Spleen (tissue), 11 donors: ENCODE results near the gene TOMT. TPM values are rescaled to one million over a fixed set of nuclear protein-coding genes. Genes with fewer than 3 reads are reported as not detected.

Source experiments
- DNase-seq: peaks from one replicate; pipeline ENCODE4 v3.0.0-alpha.2; 2020
- H3K27ac ChIP-seq, 8 donors: fragments of 200-600 bp; sonication (generic) in 7 of 8; 1 replicate in 4 of 8; 2 replicates in 4 of 8; pipeline versions ENCODE4 v1.5.0 to v1.8.0; 2016 to 2021; ENCODE audit warnings: inconsistent platforms in 4 of 8, mild to moderate bottlenecking in 4 of 8, moderate library complexity in 1 of 8
- H3K27me3 ChIP-seq, 7 donors: fragments of 200-600 bp; sonication (generic) in 6 of 7; replicated peaks in 1 of 7; 1 replicate in 4 of 7; 2 replicates in 3 of 7; pipeline versions ENCODE4 v1.5.0 to v1.8.0; 2016 to 2021; ENCODE audit warnings: inconsistent platforms in 3 of 7, mild to moderate bottlenecking in 1 of 7
- H3K36me3 ChIP-seq, 6 donors: fragments of 200-600 bp; sonication (generic) in 5 of 6; 1 replicate in 4 of 6; 2 replicates in 2 of 6; pipeline versions ENCODE4 v1.5.0 to v1.8.0; 2016 to 2021; ENCODE audit warnings: inconsistent platforms in 2 of 6
- H3K4me1 ChIP-seq, 6 donors: fragments of 200-600 bp; sonication (generic) in 5 of 6; 1 replicate in 3 of 6; 2 replicates in 3 of 6; pipeline versions ENCODE4 v1.5.0 to v1.8.0; 2016 to 2021; ENCODE audit warnings: inconsistent platforms in 3 of 6
- H3K4me3 ChIP-seq, 8 donors: fragments of 200-600 bp; sonication (generic) in 7 of 8; 1 replicate in 4 of 8; 2 replicates in 4 of 8; pipeline versions ENCODE4 v1.5.0 to v1.8.0; 2016 to 2021; ENCODE audit warnings: inconsistent platforms in 4 of 8, mild to moderate bottlenecking in 4 of 8, moderate library complexity in 2 of 8
- H3K9me3 ChIP-seq, 8 donors: fragments of 200-600 bp; sonication (generic) in 7 of 8; 1 replicate in 4 of 8; 2 replicates in 4 of 8; pipeline versions ENCODE4 v1.5.0 to v1.8.0; 2016 to 2021; ENCODE audit warnings: inconsistent platforms in 4 of 8
- CTCF ChIP-seq, 11 experiments: fragments of 200-600 bp in 7 of 11; fragments of 450-650 bp in 4 of 11; sonication (generic) in 4 of 11; IDR thresholded peaks in 8 of 11; conservative IDR thresholded peaks in 3 of 11; 1 replicate in 7 of 11; 2 replicates in 4 of 11; pipeline versions ENCODE4 v1.4.0 to v1.8.0; 2016 to 2021; ENCODE audit warnings: antibody characterized with exemption in 11 of 11, inconsistent platforms in 4 of 11, mild to moderate bottlenecking in 1 of 11
- POLR2A ChIP-seq, 3 donors: fragments of 450-650 bp; IDR thresholded peaks; one replicate each; pipeline ENCODE4 v1.5.1; 2017; ENCODE audit warnings: antibody characterized with exemption in 3 of 3, mild to moderate bottlenecking in 1 of 3
- POLR2AphosphoS5 ChIP-seq, 3 donors: sonication (generic); formaldehyde crosslinking; IDR thresholded peaks; one replicate each; pipeline ENCODE4 v1.5.1; 2017; ENCODE audit warnings: antibody characterized with exemption in 3 of 3
- WGBS, 5 donors: extraction: QIAGEN DNeasy Blood & Tissue Kit in 3 of 5; methylation state at CpG; one replicate each; pipeline versions ENCODE4 v1.1.5 to v1.1.7; 2013 to 2018; 5-methylcytosine and 5-hydroxymethylcytosine counted together
- intact Hi-C: fragments of 100-400 bp; cut with DNase I; formaldehyde crosslinking; loops from one replicate; pipeline ENCODE4 v1.15.0; 2023; ENCODE audit warnings: low total_unique reads
- polyA plus RNA-seq, 3 donors: library from polyadenylated mRNA; stranded (reverse); fragments of 200-250 nt; gene quantifications; one replicate each; pipeline ENCODE4 v1.2.1, GENCODE V29; 2013
- total RNA-seq, 7 donors: library from RNA; depleted of rRNA in 3 of 7; stranded (reverse); fragments of >200 nt in 3 of 7; fragmentation: NEBNext Ultra II Directional in 4 of 7; extraction: Animal tissue kit (Norgen Biotek cat#: 25700) in 4 of 7; gene quantifications; one replicate each; pipeline versions ENCODE4 v1.1.0 to v1.2.1, GENCODE V29; 2016 to 2021
- donor health status: healthy with polysubstance abuse.
- donor health status: DM: no; HTN: no; CAD: no; lungs with moderate emphysema.
- donor health status: DM: no; HTN: no; CAD: no.
- donor health status: Bipolar disorder and iron deficiency.
- donor health status: healthy.
- donor health status: DM: no; HTN: no; CAD: no.
- donor health status: DM: yes; HTN: yes; CAD: no.

The TOMT gene
- total and polyA plus RNA-seq, 10 donors = not detected

GRCh38 chr11:72070491-72070890 lies 35.2 kb upstream of the TOMT start:
- no peaks in the 10 kb centered on the region for H3K9me3 ChIP-seq
- H3K4me1 ChIP-seq = peaks cover 21 to 92% (median 56%) of the 10 kb centered on the region in 6 donors
- no peaks in the 10 kb centered on the region for H3K27me3 ChIP-seq
- no peak for TF ChIP-seq POLR2A (IDR thresholded peaks at IDR 0.05)
- no peak for TF ChIP-seq CTCF (IDR thresholded peaks at IDR 0.05 in 8 of 11, conservative IDR thresholded peaks at IDR 0.05 in 3 of 11)
- no peak for TF ChIP-seq POLR2AphosphoS5 (IDR thresholded peaks at IDR 0.05)
- intact Hi-C loops = no loop called here
- WGBS, 5 donors = 89 to 97% (median 92%) methylated on average over 7 of the region's 7 CpGs
- H3K27ac ChIP-seq = peak overlapping the region; percentile 76 to 89 (median 82)
- peak overlapping the region in 1 of 8 donors; percentile 23 for H3K4me3 ChIP-seq
- DNase-seq = no peak
- H3K36me3 ChIP-seq = peaks cover 0 to 30% (median 3%) of the 10 kb centered on the region in 6 donors

- DNase-seq = no peak
- H3K4me1 ChIP-seq = peaks cover 21 to 93% (median 55%) of the 10 kb centered on the region in 6 donors
- H3K4me3 ChIP-seq = no peak overlapping the region
- H3K27me3 ChIP-seq = no peaks in the 10 kb centered on the region
- H3K36me3 ChIP-seq = peaks cover 0 to 22% (median 6%) of the 10 kb centered on the region in 6 donors
- peak overlapping the region in 6 of 8 donors; percentile 18 to 59 (median 52) for H3K27ac ChIP-seq
- WGBS, 5 donors = 47 to 69% (median 51%) methylated on average over 3 of the region's 3 CpGs
- intact Hi-C loops = no loop called here
- TF ChIP-seq POLR2A (IDR thresholded peaks at IDR 0.05) (no peak), POLR2AphosphoS5 (IDR thresholded peaks at IDR 0.05) (peak in 1 of 3 donors; percentile 28)
- no peaks in the 10 kb centered on the region for H3K9me3 ChIP-seq
Observed at GRCh38 chr11:72072348-72072747, 33.4 kb upstream of the TOMT start.

GRCh38 chr11:72075109-72075508 lies 30.6 kb upstream of the TOMT start:
- DNase-seq = no peak
- intact Hi-C loops = no loop called here
- peaks cover 15 to 92% (median 57%) of the 10 kb centered on the region in 6 donors for H3K4me1 ChIP-seq

GRCh38 chr11:72075756-72076155 lies 30.0 kb upstream of the TOMT start:
- no peak overlapping the region for H3K4me3 ChIP-seq
- no peaks in the 10 kb centered on the region for H3K9me3 ChIP-seq
- H3K4me1 ChIP-seq = peaks cover 10 to 86% (median 51%) of the 10 kb centered on the region in 6 donors
- H3K27ac ChIP-seq = peak overlapping the region in 2 of 8 donors; percentile 60 to 69
- TF ChIP-seq POLR2A (IDR thresholded peaks at IDR 0.05) (no peak), CTCF (IDR thresholded peaks at IDR 0.05 in 8 of 11, conservative IDR thresholded peaks at IDR 0.05 in 3 of 11) (no peak), POLR2AphosphoS5 (IDR thresholded peaks at IDR 0.05) (no peak)
- H3K36me3 ChIP-seq = peaks cover 0 to 10% (median 3%) of the 10 kb centered on the region in 6 donors
- WGBS, 5 donors = 83 to 99% (median 93%) methylated on average over 4 of the region's 4 CpGs
- H3K27me3 ChIP-seq = no peaks in the 10 kb centered on the region
- no peak for DNase-seq
- intact Hi-C loops = no loop called here

More at GRCh38 chr11:72075109-72075508, 30.6 kb upstream of the TOMT start:
- peak overlapping the region in 5 of 8 donors; percentile 16 to 69 (median 49) for H3K27ac ChIP-seq
- no peaks in the 10 kb centered on the region for H3K27me3 ChIP-seq
- H3K4me3 ChIP-seq = no peak overlapping the region
- peak in 1 of 11 experiments; percentile 26 for TF ChIP-seq CTCF (IDR thresholded peaks at IDR 0.05 in 8 of 11, conservative IDR thresholded peaks at IDR 0.05 in 3 of 11)
- no peak for TF ChIP-seq POLR2AphosphoS5 (IDR thresholded peaks at IDR 0.05)
- H3K9me3 ChIP-seq = no peaks in the 10 kb centered on the region
- H3K36me3 ChIP-seq = peaks cover 0 to 10% (median 3%) of the 10 kb centered on the region in 6 donors
- WGBS, 5 donors = 81 to 93% (median 92%) methylated on average over 1 of the region's 1 CpG
